ENCODE data around the gene ZNF425. TPM values are rescaled to one million over a fixed set of nuclear protein-coding genes. Genes with fewer than 3 reads are reported as not detected.

ZNF425 gene
- total and polyA plus RNA-seq, 7 experiments from 2014 or later: 0.26 to 4.9 (median 1.0) TPM

DNA sequence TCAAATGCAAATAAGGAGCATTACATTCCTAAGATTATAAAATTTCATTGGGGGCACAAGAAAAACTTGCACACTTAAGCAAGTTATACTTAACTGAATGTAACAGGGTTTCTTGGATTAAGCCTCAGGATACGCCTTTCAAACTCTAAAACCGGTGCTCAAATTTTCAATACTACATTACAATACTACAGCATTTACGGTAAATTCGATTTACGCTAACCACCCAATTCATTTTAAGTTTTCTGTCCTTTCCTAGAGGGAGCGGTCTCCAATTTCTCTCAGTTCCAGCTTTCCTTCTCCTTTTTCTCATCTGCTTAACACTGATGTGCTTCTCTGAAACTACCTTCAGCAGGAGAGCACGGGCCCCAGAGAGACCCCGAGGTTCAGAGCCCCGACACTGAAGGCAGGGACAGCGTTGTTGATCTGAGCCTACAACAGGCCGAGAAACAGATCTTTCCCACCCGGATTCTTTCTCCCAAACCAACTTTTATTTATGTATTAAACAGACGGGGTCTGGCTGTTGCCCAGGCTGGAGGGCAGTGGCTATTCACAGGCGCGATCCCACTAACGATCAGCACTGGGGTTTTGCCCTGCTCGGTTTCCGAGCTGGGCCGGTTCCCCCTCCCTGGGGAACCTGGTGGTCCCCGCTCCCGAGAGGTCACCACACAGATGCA, 798 bp downstream of the ZNF425 start:
- H3K9me3 ChIP-seq (ENCODE audit: control insufficient read depth in 2 of 3, low read length in 3 of 3): peaks cover 0 to 3% (median 0%) of the 10 kb centered on the region in 3 experiments
- H3K36me3 ChIP-seq (ENCODE audit: control insufficient read depth in 2 of 3, insufficient read depth in 3 of 3, low read length in 3 of 3): peaks cover 0 to 12% (median 0%) of the 10 kb centered on the region in 3 experiments

DNA sequence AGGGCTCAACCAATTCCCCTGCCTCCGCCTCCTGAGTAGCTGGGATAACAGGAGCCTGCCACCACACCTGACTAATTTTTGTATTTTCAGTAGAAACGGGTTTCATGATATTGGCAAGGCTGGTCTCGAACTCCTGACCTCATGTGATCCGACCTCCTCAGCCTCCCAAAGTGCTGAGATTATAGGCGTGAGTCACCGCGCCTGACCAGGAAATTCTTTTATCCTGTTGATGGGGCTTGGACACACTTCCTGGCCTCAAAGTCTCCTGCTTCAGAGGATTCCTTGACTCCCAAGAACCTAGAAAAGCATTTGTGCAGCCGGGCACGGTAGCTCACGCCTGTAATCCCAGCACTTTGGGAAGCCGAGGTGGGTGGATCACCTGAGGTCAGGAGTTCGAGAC, 16.2 kb downstream of the ZNF425 start:
- ATAC-seq: no peak
- no peaks in the 10 kb centered on the region for H3K4me1 Mint-ChIP-seq
- ChIA-PET POLR2A (no interaction called here), CTCF (no interaction called here)
- Histone ChIP-seq H3K4me1 (ENCODE audit: control insufficient read depth in 2 of 2, insufficient read depth in 2 of 2, low read length in 2 of 2) (no peaks in the 10 kb centered on the region), H3K4me3 (ENCODE audit: low read length) (no peak overlapping the region), H3K9me3 (ENCODE audit: control insufficient read depth in 2 of 3, low read length in 3 of 3) (no peaks in the 10 kb centered on the region), H3K36me3 (ENCODE audit: control insufficient read depth in 2 of 3, insufficient read depth in 3 of 3, low read length in 3 of 3) (no peaks in the 10 kb centered on the region), H3K27ac (ENCODE audit: low read depth, low read length) (no peak overlapping the region), H3K27me3 (ENCODE audit: control insufficient read depth in 2 of 2, insufficient read depth in 2 of 2, low read length in 2 of 2) (no peaks in the 10 kb centered on the region)
- intact Hi-C loops (cut with micrococcal nuclease): no loop called here
- H3K36me3 Mint-ChIP-seq: peaks cover 0 to 4% (median 0%) of the 10 kb centered on the region in 5 donors
- DNase-seq: no peak
- no peak overlapping the region for H3K4me3 Mint-ChIP-seq
- no peak overlapping the region for H3K27ac Mint-ChIP-seq
- H3K9me3 Mint-ChIP-seq: no peaks in the 10 kb centered on the region
- H3K27me3 Mint-ChIP-seq: no peaks in the 10 kb centered on the region

More for the DNA sequence above, 798 bp downstream of the ZNF425 start:
- POLR2A ChIA-PET: interaction anchor here (0.7 to 3.0 kb wide), 13 partner anchors 13 to 427 kb away, joined by 3 to 65 read pairs (median 4); partner anchors contain the start of genes CUL1, ZNF398, ZNF783 and ZNF786
- peaks cover 19 to 28% (median 22%) of the 10 kb centered on the region in 7 donors for H3K4me1 Mint-ChIP-seq
- CTCF ChIA-PET: interaction anchor here (0.5 to 1.8 kb wide), 6 partner anchors 15 to 183 kb away, joined by 3 to 6 read pairs (median 4); partner anchors contain the start of gene ZNF398
- H3K36me3 Mint-ChIP-seq: peaks cover 0 to 28% (median under 1%) of the 10 kb centered on the region in 5 donors
- H3K27me3 Mint-ChIP-seq: no peaks in the 10 kb centered on the region
- peak overlapping the region; percentile 91 for H3K27ac ChIP-seq (ENCODE audit: low read depth, low read length)
- DNase-seq: no peak
- peak overlapping the region; percentile 91 to 100 (median 99) for H3K4me3 Mint-ChIP-seq
- H3K4me1 ChIP-seq (ENCODE audit: control insufficient read depth in 2 of 2, insufficient read depth in 2 of 2, low read length in 2 of 2): no peaks in the 10 kb centered on the region
- no peak for ATAC-seq
- no peaks in the 10 kb centered on the region for H3K27me3 ChIP-seq (ENCODE audit: control insufficient read depth in 2 of 2, insufficient read depth in 2 of 2, low read length in 2 of 2)
- H3K9me3 Mint-ChIP-seq: peaks cover 0 to 2% (median 0%) of the 10 kb centered on the region in 11 donors
- peak overlapping the region; percentile 99 for H3K4me3 ChIP-seq (ENCODE audit: low read length)
- H3K27ac Mint-ChIP-seq: peak overlapping the region; percentile 90 to 100 (median 98)
- intact Hi-C loops (cut with micrococcal nuclease): loop anchor here (5.0 to 10.0 kb wide), 4 partner anchors 162 to 589 kb away; partner anchors contain the start of gene EZH2 (in 1 of the 2)

DNA sequence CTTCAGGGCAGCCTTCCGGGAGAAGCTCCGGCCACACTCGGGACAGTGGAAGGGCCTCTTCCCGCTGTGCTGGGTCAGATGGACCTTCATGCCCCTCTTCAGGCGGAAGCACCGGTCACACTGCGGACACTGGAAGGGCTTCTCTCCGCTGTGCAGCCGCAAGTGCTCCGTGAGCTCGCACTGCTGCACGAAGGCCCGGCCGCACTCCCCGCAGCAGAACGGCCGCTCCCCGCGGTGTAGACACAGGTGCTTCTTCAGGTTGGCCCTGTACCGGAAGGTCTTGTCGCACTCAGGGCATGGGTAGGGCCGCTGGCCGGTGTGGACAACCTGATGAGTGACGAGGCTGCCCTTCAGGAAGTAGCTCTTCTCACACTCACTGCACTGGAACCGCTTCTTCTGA, 21.4 kb downstream of the ZNF425 start:
- CTCF ChIA-PET: no interaction called here
- POLR2A ChIA-PET: interaction anchor here (0.7 kb wide), 1 partner anchor 21 kb away, joined by 3 read pairs; the partner anchor contains the start of gene ZNF425

DNA sequence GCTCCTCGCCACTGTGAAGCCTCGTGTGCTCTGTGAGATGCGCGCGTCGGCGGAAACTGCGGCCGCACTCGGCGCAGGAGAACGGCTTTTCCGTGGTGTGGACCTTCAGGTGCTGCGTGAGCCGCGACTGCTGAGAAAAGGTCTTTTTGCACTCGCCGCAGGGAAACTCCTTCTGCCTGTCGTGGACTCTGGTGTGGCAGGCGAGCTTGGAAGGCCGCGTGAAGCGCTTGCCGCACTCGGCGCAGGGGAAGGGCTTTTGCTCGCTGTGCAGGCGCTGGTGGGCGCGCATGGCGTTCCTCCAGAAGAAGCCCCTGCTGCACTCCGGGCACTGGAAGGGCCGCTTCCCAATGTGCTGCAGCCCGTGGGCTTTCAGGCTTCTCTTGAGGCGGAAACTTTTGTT, 21.9 kb downstream of the ZNF425 start:
- Mint-ChIP-seq H3K27ac (no peak overlapping the region), H3K4me1 (no peaks in the 10 kb centered on the region), H3K27me3 (no peaks in the 10 kb centered on the region), H3K4me3 (no peak overlapping the region), H3K9me3 (no peaks in the 10 kb centered on the region), H3K36me3 (peaks cover 0 to 14% (median 0%) of the 10 kb centered on the region in 5 donors)
- ATAC-seq: no peak
- Histone ChIP-seq H3K27me3 (ENCODE audit: control insufficient read depth in 2 of 2, insufficient read depth in 2 of 2, low read length in 2 of 2) (no peaks in the 10 kb centered on the region), H3K4me1 (ENCODE audit: control insufficient read depth in 2 of 2, insufficient read depth in 2 of 2, low read length in 2 of 2) (no peaks in the 10 kb centered on the region), H3K36me3 (ENCODE audit: control insufficient read depth in 2 of 3, insufficient read depth in 3 of 3, low read length in 3 of 3) (no peaks in the 10 kb centered on the region), H3K4me3 (ENCODE audit: low read length) (no peak overlapping the region), H3K27ac (ENCODE audit: low read depth, low read length) (no peak overlapping the region), H3K9me3 (ENCODE audit: control insufficient read depth in 2 of 3, low read length in 3 of 3) (no peaks in the 10 kb centered on the region)
- intact Hi-C loops (cut with micrococcal nuclease): no loop called here
- CTCF ChIA-PET: no interaction called here
- DNase-seq: no peak
- POLR2A ChIA-PET: no interaction called here

More for the DNA sequence above, 21.4 kb downstream of the ZNF425 start:
- Mint-ChIP-seq H3K27ac (no peak overlapping the region), H3K9me3 (no peaks in the 10 kb centered on the region), H3K4me1 (no peaks in the 10 kb centered on the region), H3K4me3 (no peak overlapping the region), H3K27me3 (no peaks in the 10 kb centered on the region), H3K36me3 (peaks cover 0 to 14% (median 0%) of the 10 kb centered on the region in 5 donors)
- intact Hi-C loops (cut with micrococcal nuclease): no loop called here
- Histone ChIP-seq H3K4me1 (ENCODE audit: control insufficient read depth in 2 of 2, insufficient read depth in 2 of 2, low read length in 2 of 2) (no peaks in the 10 kb centered on the region), H3K36me3 (ENCODE audit: control insufficient read depth in 2 of 3, insufficient read depth in 3 of 3, low read length in 3 of 3) (no peaks in the 10 kb centered on the region), H3K4me3 (ENCODE audit: low read length) (no peak overlapping the region), H3K27me3 (ENCODE audit: control insufficient read depth in 2 of 2, insufficient read depth in 2 of 2, low read length in 2 of 2) (no peaks in the 10 kb centered on the region), H3K9me3 (ENCODE audit: control insufficient read depth in 2 of 3, low read length in 3 of 3) (no peaks in the 10 kb centered on the region), H3K27ac (ENCODE audit: low read depth, low read length) (no peak overlapping the region)
- ATAC-seq (no peak), DNase-seq (no peak)

DNA sequence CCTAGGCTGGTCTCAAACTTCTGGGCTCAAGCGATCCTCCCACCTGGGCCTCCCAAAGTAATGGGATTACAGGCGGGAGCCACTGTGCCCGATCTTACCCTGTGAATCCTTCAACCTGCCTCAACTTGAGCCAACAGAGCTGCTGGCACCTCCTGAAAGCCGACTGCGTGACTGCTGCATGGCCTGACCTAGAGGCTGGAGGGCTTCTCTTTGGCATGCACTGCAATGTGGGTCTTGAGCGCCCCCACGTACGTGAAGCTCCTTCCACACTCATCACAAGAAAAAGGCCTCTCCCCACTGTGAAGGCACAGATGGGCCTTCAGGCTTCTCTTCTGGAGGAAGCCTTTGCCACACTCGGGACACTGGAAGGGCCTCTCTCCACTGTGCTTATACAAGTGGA, 22.7 kb downstream of the ZNF425 start:
- H3K36me3 ChIP-seq (ENCODE audit: control insufficient read depth in 2 of 3, insufficient read depth in 3 of 3, low read length in 3 of 3): no peaks in the 10 kb centered on the region
- H3K27me3 ChIP-seq (ENCODE audit: control insufficient read depth in 2 of 2, insufficient read depth in 2 of 2, low read length in 2 of 2): no peaks in the 10 kb centered on the region
- H3K4me1 ChIP-seq (ENCODE audit: control insufficient read depth in 2 of 2, insufficient read depth in 2 of 2, low read length in 2 of 2): no peaks in the 10 kb centered on the region
- ChIA-PET POLR2A (no interaction called here), CTCF (no interaction called here)
- no peak for DNase-seq
- no peaks in the 10 kb centered on the region for H3K9me3 Mint-ChIP-seq
- H3K4me3 ChIP-seq (ENCODE audit: low read length): no peak overlapping the region
- no peaks in the 10 kb centered on the region for H3K9me3 ChIP-seq (ENCODE audit: control insufficient read depth in 2 of 3, low read length in 3 of 3)
- no peak for ATAC-seq
- H3K27me3 Mint-ChIP-seq: no peaks in the 10 kb centered on the region
- intact Hi-C loops (cut with micrococcal nuclease): no loop called here
- H3K27ac ChIP-seq (ENCODE audit: low read depth, low read length): no peak overlapping the region
- H3K27ac Mint-ChIP-seq: no peak overlapping the region
- H3K4me3 Mint-ChIP-seq: no peak overlapping the region
- H3K36me3 Mint-ChIP-seq: peaks cover 0 to 14% (median 0%) of the 10 kb centered on the region in 5 donors
- H3K4me1 Mint-ChIP-seq: no peaks in the 10 kb centered on the region

DNA sequence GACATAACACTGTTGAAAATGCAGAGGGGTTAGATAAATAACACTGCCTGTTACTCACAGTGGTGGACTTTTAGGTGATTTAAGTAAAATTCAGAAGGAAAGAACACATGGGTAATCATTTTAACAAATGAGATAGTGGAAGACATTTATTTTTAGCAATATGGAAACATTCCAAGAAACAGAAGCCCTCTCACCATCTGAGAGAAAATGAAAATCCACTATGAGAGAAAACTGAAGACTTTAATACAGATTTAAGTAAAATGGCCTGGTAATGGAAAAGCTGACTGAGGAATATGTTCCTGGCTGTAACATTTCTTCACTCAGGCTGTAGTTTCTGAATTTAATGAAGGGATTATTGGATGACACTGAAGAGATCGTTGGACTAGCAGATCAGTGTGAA, 23.5 kb downstream of the ZNF425 start:
- Histone ChIP-seq H3K27ac (ENCODE audit: low read depth, low read length) (no peak overlapping the region), H3K4me1 (ENCODE audit: control insufficient read depth in 2 of 2, insufficient read depth in 2 of 2, low read length in 2 of 2) (no peaks in the 10 kb centered on the region), H3K4me3 (ENCODE audit: low read length) (no peak overlapping the region), H3K27me3 (ENCODE audit: control insufficient read depth in 2 of 2, insufficient read depth in 2 of 2, low read length in 2 of 2) (no peaks in the 10 kb centered on the region), H3K9me3 (ENCODE audit: control insufficient read depth in 2 of 3, low read length in 3 of 3) (no peaks in the 10 kb centered on the region), H3K36me3 (ENCODE audit: control insufficient read depth in 2 of 3, insufficient read depth in 3 of 3, low read length in 3 of 3) (no peaks in the 10 kb centered on the region)
- no peak for DNase-seq
- Mint-ChIP-seq H3K36me3 (peaks cover 0 to 14% (median 0%) of the 10 kb centered on the region in 5 donors), H3K27ac (peak overlapping the region in 1 of 9 donors; percentile 1), H3K9me3 (no peaks in the 10 kb centered on the region), H3K27me3 (no peaks in the 10 kb centered on the region), H3K4me3 (no peak overlapping the region), H3K4me1 (no peaks in the 10 kb centered on the region)
- ATAC-seq: no peak
- ChIA-PET POLR2A (no interaction called here), CTCF (no interaction called here)
- intact Hi-C loops (cut with micrococcal nuclease): loop anchor here in 1 of 2 donors (1.0 kb wide), 1 partner anchor 31 kb away; no protein-coding TSS in a partner anchor

DNA sequence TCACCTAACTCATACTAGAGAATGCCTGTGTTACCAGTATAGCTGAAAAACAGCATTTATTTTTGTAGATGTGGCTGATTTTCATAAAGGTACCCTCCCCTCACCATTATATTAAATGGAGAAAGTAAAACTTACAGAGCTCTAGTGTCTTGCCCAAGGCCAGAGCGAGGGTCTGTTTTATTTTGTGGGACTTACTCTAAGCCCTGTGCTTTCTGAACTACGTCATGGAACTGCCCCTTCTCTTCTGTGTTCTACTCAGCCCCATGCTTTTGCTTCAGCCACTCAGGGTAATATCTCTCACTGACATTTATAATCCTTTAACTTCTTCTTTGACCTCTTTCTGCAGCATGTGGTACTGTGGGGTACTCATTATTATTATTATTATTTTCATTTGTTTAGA, 25.3 kb downstream of the ZNF425 start:
- Histone ChIP-seq H3K4me3 (ENCODE audit: low read length) (no peak overlapping the region), H3K9me3 (ENCODE audit: control insufficient read depth in 2 of 3, low read length in 3 of 3) (no peaks in the 10 kb centered on the region), H3K27ac (ENCODE audit: low read depth, low read length) (no peak overlapping the region), H3K4me1 (ENCODE audit: control insufficient read depth in 2 of 2, insufficient read depth in 2 of 2, low read length in 2 of 2) (no peaks in the 10 kb centered on the region), H3K36me3 (ENCODE audit: control insufficient read depth in 2 of 3, insufficient read depth in 3 of 3, low read length in 3 of 3) (no peaks in the 10 kb centered on the region), H3K27me3 (ENCODE audit: control insufficient read depth in 2 of 2, insufficient read depth in 2 of 2, low read length in 2 of 2) (no peaks in the 10 kb centered on the region)
- intact Hi-C loops (cut with micrococcal nuclease): no loop called here
- no peak for DNase-seq
- Mint-ChIP-seq H3K36me3 (peaks cover 0 to 14% (median 0%) of the 10 kb centered on the region in 5 donors), H3K27ac (peak overlapping the region in 1 of 9 donors; percentile 48), H3K27me3 (no peaks in the 10 kb centered on the region), H3K9me3 (no peaks in the 10 kb centered on the region), H3K4me3 (no peak overlapping the region), H3K4me1 (no peaks in the 10 kb centered on the region)
- CTCF ChIA-PET: no interaction called here
- no peak for ATAC-seq
- POLR2A ChIA-PET: no interaction called here

Data from naive thymus-derived CD4-positive, alpha-beta T cell (primary cell).